AG08395 (cell line): Measurements from ENCODE around the gene PICK1.

ENCODE experiments used
- DNase-seq: peaks from one replicate; pipeline ENCODE4 v3.0.0; 2012; ENCODE audit warnings: mixed read lengths, low spot score

PICK1 gene

DNA sequence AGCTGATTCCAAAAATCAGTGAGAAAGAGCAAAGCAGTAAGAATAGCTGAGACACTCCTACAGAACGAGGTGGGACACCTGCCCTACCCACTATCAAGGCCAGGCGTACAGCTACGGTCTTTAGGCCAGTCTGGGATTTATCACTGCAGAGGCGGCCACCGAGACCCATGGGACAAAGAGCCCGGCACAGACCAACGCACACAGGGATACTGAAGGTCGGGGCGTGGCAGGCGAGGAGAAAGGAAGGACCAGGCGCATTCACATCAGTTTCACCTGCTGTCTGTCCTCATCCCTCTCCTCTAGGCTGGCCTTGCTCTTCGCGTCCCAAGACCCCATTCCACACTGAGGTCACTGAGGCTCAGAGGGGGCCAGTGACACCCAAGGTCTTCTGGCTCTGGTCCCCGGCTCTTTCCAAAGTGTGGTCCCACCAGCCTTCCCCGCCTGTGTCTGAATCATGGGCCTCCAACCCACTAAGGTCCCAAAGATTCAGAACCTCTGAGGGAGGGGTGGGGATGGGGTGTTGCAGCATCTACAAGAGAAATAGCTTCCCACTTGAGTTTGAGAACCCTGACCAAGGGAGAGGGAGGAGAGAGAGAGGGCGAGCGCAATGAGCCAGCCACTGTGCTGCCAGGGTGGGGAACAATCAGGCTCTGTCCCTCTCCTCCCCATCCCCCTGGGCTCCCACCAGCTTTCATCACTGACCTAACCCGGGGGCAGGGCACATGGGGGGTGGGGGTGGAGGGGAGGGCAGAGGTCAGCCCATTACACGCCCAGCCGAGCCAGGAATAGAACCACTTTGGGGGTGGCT is 7.2 kb upstream of the PICK1 start:
- no peak for DNase-seq

DNA sequence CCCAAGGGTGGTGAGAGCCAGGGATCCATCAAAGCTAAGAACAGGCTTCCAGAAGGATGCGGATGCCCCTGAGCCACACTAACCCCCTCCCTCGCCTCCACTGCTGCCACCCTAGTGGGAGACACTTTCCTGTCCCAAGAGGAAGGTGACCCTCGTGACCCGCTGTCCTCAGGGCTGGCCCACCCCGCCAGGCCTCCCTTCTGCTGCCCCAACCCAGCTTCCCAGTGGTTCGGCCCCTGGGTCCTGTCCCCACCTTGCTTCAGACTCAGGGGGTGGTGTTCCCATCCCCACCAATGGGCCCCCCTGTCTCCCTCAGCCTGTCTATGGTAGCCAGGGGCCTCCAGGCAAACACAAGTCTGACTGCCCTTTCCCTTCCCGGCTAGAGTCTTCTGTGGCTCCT is 6.5 kb upstream of the PICK1 start:
- no peak for DNase-seq

- DNase-seq, result no peak
Measured at GRCh38 chr22:38051261-38051660, 5.9 kb upstream of the PICK1 start.

GRCh38 chr22:38051900-38052862 is 5.0 kb upstream of the PICK1 start:
- peak; percentile 90 for DNase-seq

GRCh38 chr22:38062791-38063190 is 5.6 kb downstream of the PICK1 start:
- no peak for DNase-seq

DNA sequence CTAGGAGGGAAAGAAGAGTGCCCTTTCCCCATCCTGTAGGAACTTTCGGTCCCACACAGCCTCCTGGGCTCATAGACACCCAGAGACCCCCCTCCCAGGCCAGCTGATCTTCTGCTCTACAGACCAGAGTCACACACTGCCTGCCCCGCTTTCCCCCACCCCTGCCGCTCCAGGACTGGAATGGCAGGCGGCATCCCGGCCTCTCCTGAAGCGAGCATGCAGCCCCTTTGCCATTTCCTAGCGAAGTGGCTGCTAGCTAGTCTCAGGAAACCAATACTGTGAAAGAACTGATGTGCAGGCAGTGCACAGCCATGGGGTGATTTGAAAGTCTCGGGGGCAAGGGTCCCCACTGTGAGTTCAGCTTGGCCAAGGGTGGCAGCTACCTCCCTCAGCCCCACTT is 8.3 kb downstream of the PICK1 start:
- no peak for DNase-seq

GRCh38 chr22:38066381-38067027 is 9.3 kb downstream of the PICK1 start:
- no peak for DNase-seq

DNA sequence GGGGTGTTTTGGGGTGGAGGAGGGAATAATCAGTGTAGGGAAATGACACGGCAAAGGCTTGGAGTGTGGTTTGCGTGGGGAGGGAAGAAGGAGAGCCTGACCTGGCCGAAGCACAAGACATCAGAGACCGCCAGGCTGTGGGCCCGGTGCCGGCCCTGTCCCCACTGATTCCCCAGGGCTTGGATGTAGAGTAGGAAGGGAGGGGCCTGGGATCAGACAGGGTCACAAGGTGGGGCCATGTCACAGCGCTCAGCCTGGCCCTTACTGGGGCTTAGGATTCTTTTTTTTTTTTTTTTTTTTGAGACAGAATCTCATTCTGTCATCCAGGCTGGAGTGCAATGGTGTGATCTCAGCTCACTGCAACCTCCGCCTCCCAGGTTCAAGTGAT is 9.8 kb downstream of the PICK1 start:
- DNase-seq, result no peak

- DNase-seq, result no peak
Measured at GRCh38 chr22:38067761-38068360, 10.7 kb downstream of the PICK1 start.

GRCh38 chr22:38068641-38069371 is 11.6 kb downstream of the PICK1 start:
- no peak for DNase-seq

- DNase-seq, result peak; percentile 78
Measured at GRCh38 chr22:38069372-38070249, 12.4 kb downstream of the PICK1 start.

DNA sequence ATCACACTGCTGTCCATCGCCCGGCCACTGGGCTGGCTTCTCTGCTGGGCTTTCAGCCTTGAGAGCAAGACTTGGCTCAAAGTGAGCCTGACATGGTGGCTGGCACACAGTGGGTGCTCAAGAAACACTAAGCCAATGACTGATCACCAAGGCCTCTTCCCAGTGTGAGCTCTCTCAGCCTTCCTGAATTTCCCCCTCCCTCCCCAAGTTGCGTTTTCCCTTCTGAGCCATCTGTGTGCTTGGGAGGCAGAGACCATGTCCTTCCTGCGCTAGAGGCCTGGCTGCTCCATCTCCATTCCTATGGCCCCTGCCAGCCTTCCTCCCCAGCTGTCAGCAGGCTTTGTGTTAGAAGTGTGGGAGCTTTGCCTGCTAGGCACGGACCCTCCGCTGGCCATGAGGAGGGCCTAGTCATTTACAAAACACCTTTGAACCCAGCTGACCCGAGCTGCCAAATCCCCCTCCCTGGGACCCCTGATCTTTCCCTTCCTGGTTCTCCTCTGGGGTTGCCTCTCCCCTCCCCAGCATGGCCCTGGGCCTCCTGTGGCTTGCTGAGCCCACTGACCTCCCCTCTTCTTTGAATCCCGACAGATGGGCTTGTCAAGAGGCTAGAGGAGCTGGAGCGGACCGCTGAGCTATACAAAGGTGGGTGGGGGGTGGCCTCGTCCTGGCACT is 13.2 kb downstream of the PICK1 start:
- DNase-seq, result no peak

- DNase-seq, result no peak
Measured at GRCh38 chr22:38071421-38072321, 14.5 kb downstream of the PICK1 start.

GRCh38 chr22:38072322-38073149 is 15.3 kb downstream of the PICK1 start:
- no peak for DNase-seq

- DNase-seq, result no peak
Measured at GRCh38 chr22:38073150-38074130, 16.2 kb downstream of the PICK1 start.
